IMR-90 (cell line): Measurements from ENCODE around the gene HRAS. TPM values are rescaled to one million over a fixed set of nuclear protein-coding genes. Genes with fewer than 3 reads are reported as not detected.

Experiments used
- ATAC-seq: fragments of 200-7000 bp; cut with Tn5 transposase; 2 replicates; pipeline ENCODE4 v1.9.1; 2020; ENCODE audit warnings: low read depth, mild to moderate bottlenecking, moderate library complexity
- BruUV-seq: library from RNA; stranded (reverse); fragments of 400-500 nt; replicated peaks from 2 replicates; lab custom pipeline; 2021; lab: Mats Ljungman, UMichigan
- CTCF ChIA-PET: fragments of 300-600 bp; formaldehyde crosslinking; extraction: SDS; loops from one replicate; lab custom pipeline; 2021; ENCODE audit warnings: antibody characterized with exemption; lab: Yijun Ruan, JAX
- POLR2A ChIA-PET: fragments of 300-600 bp; sonication (Branson Sonifier 250); formaldehyde crosslinking; loops from one replicate; lab custom pipeline; 2022; ENCODE audit warnings: antibody characterized with exemption; ENCODE audit not compliant: unreplicated experiment; lab: Charles Lee
- DNase-seq: peaks from one replicate; pipeline ENCODE4 v3.0.0; 2013
- H2AFZ ChIP-seq: replicated peaks from 2 replicates; pipeline ENCODE3; 2013; ENCODE audit warnings: low read length, mild to moderate bottlenecking; ENCODE audit not compliant: poor library complexity
- H2AK5ac ChIP-seq: 2 replicates; pipeline ENCODE4 v1.6.1; 2013; ENCODE audit warnings: low read depth, low read length, inconsistent platforms
- H2AK9ac ChIP-seq: replicated peaks from 2 replicates; pipeline ENCODE3; 2013; ENCODE audit warnings: mild to moderate bottlenecking, low read depth, low read length, moderate library complexity; ENCODE audit not compliant: poor library complexity
- H2BK120ac ChIP-seq: 2 replicates; pipeline ENCODE4 v1.6.1; 2013; ENCODE audit warnings: low read depth, low read length, inconsistent platforms
- H2BK15ac ChIP-seq: 3 replicates; pipeline ENCODE4 v1.6.1; 2013; ENCODE audit warnings: low read depth, low read length, inconsistent platforms
- H2BK20ac ChIP-seq: 2 replicates; pipeline ENCODE4 v1.6.1; 2013; ENCODE audit warnings: low read depth, mild to moderate bottlenecking, inconsistent platforms, low read length, moderate library complexity
- H2BK5ac ChIP-seq: 2 replicates; pipeline ENCODE4 v1.6.1; 2013; ENCODE audit warnings: mild to moderate bottlenecking, low read depth, low read length, inconsistent platforms; ENCODE audit not compliant: poor library complexity, severe bottlenecking
- H3K14ac ChIP-seq: replicated peaks from 2 replicates; pipeline ENCODE4 v1.6.1; 2013; ENCODE audit warnings: low read depth, low read length, inconsistent platforms
- H3K18ac ChIP-seq: 2 replicates; pipeline ENCODE4 v1.6.1; 2013; ENCODE audit warnings: low read depth, low read length, control low read depth
- H3K23ac ChIP-seq: 2 replicates; pipeline ENCODE4 v1.6.1; 2013; ENCODE audit warnings: low read depth, low read length, inconsistent platforms
- H3K27ac ChIP-seq: 2 replicates; pipeline ENCODE4 v1.5.1; 2013; ENCODE audit warnings: mild to moderate bottlenecking, control low read depth, low read length; ENCODE audit not compliant: insufficient read depth
- H3K27me3 ChIP-seq: 2 replicates; pipeline ENCODE4 v1.6.1; 2013; ENCODE audit warnings: low read length; ENCODE audit not compliant: control insufficient read depth, insufficient read depth
- H3K36me3 ChIP-seq: 2 replicates; pipeline ENCODE4 v1.6.1; 2013; ENCODE audit warnings: low read length, mixed read lengths; ENCODE audit not compliant: control insufficient read depth, insufficient read depth
- H3K4ac ChIP-seq: 2 replicates; pipeline ENCODE4 v1.6.1; 2013; ENCODE audit warnings: low read depth, low read length, inconsistent platforms
- H3K4me1 ChIP-seq: 2 replicates; pipeline ENCODE4 v1.6.1; 2013; ENCODE audit warnings: low read length, mixed read lengths; ENCODE audit not compliant: control insufficient read depth, insufficient read depth
- H3K4me2 ChIP-seq: 2 replicates; pipeline ENCODE4 v1.6.1; 2013; ENCODE audit warnings: low read depth, mild to moderate bottlenecking, control low read depth, low read length, moderate library complexity
- H3K4me3 ChIP-seq: 2 replicates; pipeline ENCODE4 v1.5.1; 2013; ENCODE audit warnings: low read depth, mild to moderate bottlenecking, control low read depth, low read length, moderate library complexity; ENCODE audit not compliant: insufficient read depth
- H3K56ac ChIP-seq: 2 replicates; pipeline ENCODE4 v1.6.1; 2013; ENCODE audit warnings: low read length, inconsistent platforms; ENCODE audit not compliant: insufficient read depth; ENCODE audit errors: extremely low read depth
- H3K79me1 ChIP-seq, 2 experiments: 2 replicates each; pipeline ENCODE4 v1.6.1; 2013; ENCODE audit warnings: low read length in 2 of 2, inconsistent platforms in 1 of 2, low read depth in 1 of 2
- H3K9ac ChIP-seq: 2 replicates; pipeline ENCODE4 v1.6.1; 2013; ENCODE audit warnings: low read depth, low read length, control low read depth
- H3K9me1 ChIP-seq: 2 replicates; pipeline ENCODE4 v1.6.1; 2013; ENCODE audit warnings: low read length, inconsistent platforms; ENCODE audit not compliant: insufficient read depth
- H3K9me3 ChIP-seq: 2 replicates; pipeline ENCODE4 v1.6.1; 2013; ENCODE audit warnings: low read length; ENCODE audit not compliant: control insufficient read depth, insufficient read depth
- H4K20me1 ChIP-seq: 2 replicates; pipeline ENCODE4 v1.6.1; 2013; ENCODE audit warnings: low read length, inconsistent platforms; ENCODE audit not compliant: insufficient read depth
- H4K5ac ChIP-seq: 2 replicates; pipeline ENCODE4 v1.6.1; 2013; ENCODE audit warnings: mild to moderate bottlenecking, low read depth, low read length, control low read depth
- H4K8ac ChIP-seq, 2 experiments: 2 replicates each; pipeline ENCODE4 v1.6.1; 2013; ENCODE audit warnings: low read depth in 2 of 2, low read length in 2 of 2, control low read depth in 1 of 2, inconsistent platforms in 1 of 2
- H4K91ac ChIP-seq: 2 replicates; pipeline ENCODE4 v1.6.1; 2013; ENCODE audit warnings: low read depth, low read length, inconsistent platforms; ENCODE audit not compliant: insufficient read depth
- BHLHE40 ChIP-seq: fragments of 150-350 bp; IDR thresholded peaks from 2 replicates; pipeline ENCODE4 v1.6.1; 2016; ENCODE audit warnings: mild to moderate bottlenecking, low read depth, low read length
- CEBPB ChIP-seq: IDR thresholded peaks from 2 replicates; pipeline ENCODE4 v1.6.1; 2012; ENCODE audit warnings: low read depth, low read length, improper control_type of control experiment
- CHD1 ChIP-seq: IDR thresholded peaks from 2 replicates; pipeline ENCODE4 v1.6.1; 2012; ENCODE audit warnings: low read depth, low read length, improper control_type of control experiment
- MAZ ChIP-seq: IDR thresholded peaks from 2 replicates; pipeline ENCODE4 v1.6.1; 2012; ENCODE audit warnings: low read depth, mild to moderate bottlenecking, low read length, improper control_type of control experiment, moderate library complexity, borderline replicate concordance
- MXI1 ChIP-seq: IDR thresholded peaks from 2 replicates; pipeline ENCODE4 v1.6.1; 2012; ENCODE audit warnings: low read depth, mild to moderate bottlenecking, low read length, moderate library complexity, borderline replicate concordance
- NFE2L2 ChIP-seq: fragments of 150-350 bp; IDR thresholded peaks from 2 replicates; pipeline ENCODE4 v1.6.1; 2016; ENCODE audit warnings: low read depth, mild to moderate bottlenecking, low read length
- POLR2A ChIP-seq: IDR thresholded peaks from 2 replicates; pipeline ENCODE4 v1.6.1; 2012; ENCODE audit warnings: mild to moderate bottlenecking, low read depth, low read length
- RAD21 ChIP-seq: IDR thresholded peaks from 2 replicates; pipeline ENCODE4 v1.6.1; 2012; ENCODE audit warnings: low read length, improper control_type of control experiment
- SMC3 ChIP-seq: fragments of 150-350 bp; IDR thresholded peaks from 2 replicates; pipeline ENCODE4 v1.6.1; 2016; ENCODE audit warnings: low read depth, mild to moderate bottlenecking, antibody characterized with exemption, low read length, moderate library complexity
- WGBS, 2 experiments: methylation state at CpG; one replicate each; pipeline versions ENCODE4 v1.1.5 to v1.1.7; 2013; ENCODE audit warnings: missing lambda C conversion rate in 2 of 2; ENCODE audit not compliant: insufficient read length in 1 of 2; ENCODE audit errors: extremely low coverage in 2 of 2; 5-methylcytosine and 5-hydroxymethylcytosine counted together
- dilution Hi-C: fragments of 300-500 bp; cut with HindIII; formaldehyde crosslinking; loops from one replicate; pipeline ENCODE4 v1.14.3; 2018; ENCODE audit warnings: low sequenced_read_pairs; ENCODE audit not compliant: unreplicated experiment
- in situ Hi-C: fragments of 300-500 bp; cut with MboI; formaldehyde crosslinking; loops from 3 replicates; pipeline ENCODE4 v1.14.3; 2019; ENCODE audit warnings: low sequenced_read_pairs, inconsistent platforms, mixed read lengths
- intact Hi-C: fragments of 100-400 bp; cut with micrococcal nuclease; formaldehyde crosslinking; loops from 2 replicates; pipeline ENCODE4 v1.10.0; 2022
- polyA plus RNA-seq, 3 experiments: library from polyadenylated mRNA; depleted of rRNA; stranded (reverse); fragments of >200 nt; gene quantifications; 2 replicates each; pipeline ENCODE4 v1.2.3, GENCODE V29; 2012; ENCODE audit warnings: low replicate concordance in 1 of 3
- total RNA-seq: library from RNA; depleted of rRNA; stranded (reverse); fragments of >200 nt; gene quantifications from 2 replicates; pipeline ENCODE4 v1.2.3, GENCODE V29; 2012
- TF ChIP-seq, protein P1 (sequence below): fragments of 150-350 bp; IDR thresholded peaks from 2 replicates; pipeline ENCODE4 v1.6.1; 2016; ENCODE audit warnings: low read depth, mild to moderate bottlenecking, low read length, moderate library complexity, borderline replicate concordance
- TF ChIP-seq, protein P2 (sequence below): conservative IDR thresholded peaks from 2 replicates; pipeline ENCODE4 v1.5.1; 2012; ENCODE audit warnings: mild to moderate bottlenecking, low read depth, low read length, improper control_type of control experiment

The HRAS gene
- total and polyA plus RNA-seq, 2 of the 4 experiments (the other 2 are of a cell fraction): 108 to 123 TPM

DNA sequence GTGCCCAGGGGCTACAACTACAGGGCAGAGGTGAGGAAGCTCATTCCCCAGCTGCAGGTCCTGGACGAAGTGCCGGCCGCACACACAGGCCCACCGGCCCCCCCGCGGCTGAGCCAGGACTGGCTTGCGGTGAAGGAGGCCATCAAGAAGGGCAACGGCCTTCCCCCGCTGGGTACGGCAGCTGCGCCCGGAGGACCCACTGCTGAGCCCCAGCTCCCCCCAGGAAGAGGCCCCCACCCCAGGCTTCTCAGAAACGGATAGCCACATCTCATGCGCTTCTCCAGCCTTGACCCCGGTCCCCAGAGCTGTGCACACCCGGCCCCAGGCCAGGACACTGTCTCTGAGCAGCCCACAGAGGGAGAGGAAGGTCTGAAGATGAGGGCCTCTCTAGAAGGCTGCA is 15.8 kb upstream of the HRAS start:
- Histone ChIP-seq H3K9me1 (no peaks in the 10 kb centered on the region), H3K36me3 (peaks cover 2% of the 10 kb centered on the region; the same call in 1 of the 2 replicates), H4K91ac (no peak overlapping the region), H2AFZ (no peak overlapping the region), H3K27ac (no peak overlapping the region), H3K9ac (no peak overlapping the region), H3K56ac (no peak overlapping the region), H2AK5ac (no peak overlapping the region), H2BK5ac (no peak overlapping the region), H3K23ac (no peak overlapping the region), H3K4me2 (no peak overlapping the region), H2BK20ac (no peak overlapping the region), H3K18ac (no peak overlapping the region), H4K20me1 (0 out of 2 replicates have a peak, but pooled peaks cover under 1% of the 10 kb centered on the region), H4K8ac (no peak overlapping the region), H3K4ac (no peak overlapping the region), H4K5ac (no peak overlapping the region), H3K79me1 (no peaks in the 10 kb centered on the region), H3K4me3 (no peak overlapping the region), H3K14ac (no peak overlapping the region), H2AK9ac (no peak overlapping the region), H2BK120ac (no peak overlapping the region), H3K4me1 (peaks cover 2% of the 10 kb centered on the region; the same call in 1 of the 2 replicates), H2BK15ac (no peak overlapping the region), H3K9me3 (no peaks in the 10 kb centered on the region), H3K27me3 (peaks cover 27% of the 10 kb centered on the region)
- in situ Hi-C loops: no loop called here
- DNase-seq (no peak), ATAC-seq (no peak)
- dilution Hi-C loops: no loop called here
- no TSS peak for BruUV-seq
- intact Hi-C loops: loop anchor here (10.0 kb wide), 1 partner anchor 174 kb away; no protein-coding TSS in a partner anchor
- CTCF ChIA-PET: no interaction called here
- TF ChIP-seq NFE2L2 (no peak), MAZ (no peak), CEBPB (no peak), POLR2A (no peak), CHD1 (no peak), RAD21 (no peak), SMC3 (no peak), MXI1 (no peak), BHLHE40 (no peak)
- TF ChIP-seq, protein P1, sequence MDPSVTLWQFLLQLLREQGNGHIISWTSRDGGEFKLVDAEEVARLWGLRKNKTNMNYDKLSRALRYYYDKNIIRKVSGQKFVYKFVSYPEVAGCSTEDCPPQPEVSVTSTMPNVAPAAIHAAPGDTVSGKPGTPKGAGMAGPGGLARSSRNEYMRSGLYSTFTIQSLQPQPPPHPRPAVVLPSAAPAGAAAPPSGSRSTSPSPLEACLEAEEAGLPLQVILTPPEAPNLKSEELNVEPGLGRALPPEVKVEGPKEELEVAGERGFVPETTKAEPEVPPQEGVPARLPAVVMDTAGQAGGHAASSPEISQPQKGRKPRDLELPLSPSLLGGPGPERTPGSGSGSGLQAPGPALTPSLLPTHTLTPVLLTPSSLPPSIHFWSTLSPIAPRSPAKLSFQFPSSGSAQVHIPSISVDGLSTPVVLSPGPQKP: no peak
- TF ChIP-seq, protein P2, sequence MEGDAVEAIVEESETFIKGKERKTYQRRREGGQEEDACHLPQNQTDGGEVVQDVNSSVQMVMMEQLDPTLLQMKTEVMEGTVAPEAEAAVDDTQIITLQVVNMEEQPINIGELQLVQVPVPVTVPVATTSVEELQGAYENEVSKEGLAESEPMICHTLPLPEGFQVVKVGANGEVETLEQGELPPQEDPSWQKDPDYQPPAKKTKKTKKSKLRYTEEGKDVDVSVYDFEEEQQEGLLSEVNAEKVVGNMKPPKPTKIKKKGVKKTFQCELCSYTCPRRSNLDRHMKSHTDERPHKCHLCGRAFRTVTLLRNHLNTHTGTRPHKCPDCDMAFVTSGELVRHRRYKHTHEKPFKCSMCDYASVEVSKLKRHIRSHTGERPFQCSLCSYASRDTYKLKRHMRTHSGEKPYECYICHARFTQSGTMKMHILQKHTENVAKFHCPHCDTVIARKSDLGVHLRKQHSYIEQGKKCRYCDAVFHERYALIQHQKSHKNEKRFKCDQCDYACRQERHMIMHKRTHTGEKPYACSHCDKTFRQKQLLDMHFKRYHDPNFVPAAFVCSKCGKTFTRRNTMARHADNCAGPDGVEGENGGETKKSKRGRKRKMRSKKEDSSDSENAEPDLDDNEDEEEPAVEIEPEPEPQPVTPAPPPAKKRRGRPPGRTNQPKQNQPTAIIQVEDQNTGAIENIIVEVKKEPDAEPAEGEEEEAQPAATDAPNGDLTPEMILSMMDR: no peak
- POLR2A ChIA-PET: no interaction called here
- WGBS, 2 experiments: 77% methylated on average over 5 of the region's 16 CpGs; no CpG with 5 or more reads in 1 of the 2 experiments
